Vagina (tissue), 2 donors: ENCODE results near the gene RNPEPL1. TPM values are rescaled to one million over a fixed set of nuclear protein-coding genes. Genes with fewer than 3 reads are reported as not detected.
A peak's percentile ranks its signal among the peaks of the same experiment; 100 is the strongest.

Experiments used
- DNase-seq, 2 donors: peaks; one replicate each; pipeline ENCODE4 v3.0.0-alpha.2; 2017; ENCODE audit errors: extremely low spot score in 2 of 2
- H3K27ac ChIP-seq: fragments of 200-600 bp; sonication (generic); one replicate; pipeline ENCODE4 v1.5.1; 2019
- H3K27me3 ChIP-seq: fragments of 200-600 bp; sonication (generic); one replicate; pipeline ENCODE4 v1.5.1; 2019
- H3K36me3 ChIP-seq, 2 donors: fragments of 200-600 bp; sonication (generic); one replicate each; pipeline ENCODE4 v1.5.1; 2017 to 2019
- H3K4me1 ChIP-seq: fragments of 200-600 bp; sonication (generic); one replicate; pipeline ENCODE4 v1.5.1; 2019
- H3K4me3 ChIP-seq, 2 donors: fragments of 200-600 bp; sonication (generic); 1 replicate in 1 of 2; 2 replicates in 1 of 2; pipeline ENCODE4 v1.5.1; 2016 to 2019
- H3K9me3 ChIP-seq: fragments of 200-600 bp; sonication (generic); one replicate; pipeline ENCODE4 v1.5.1; 2019
- POLR2A ChIP-seq, 2 donors: fragments of 450-650 bp; IDR thresholded peaks; one replicate each; pipeline ENCODE4 v1.6.1; 2017; ENCODE audit warnings: antibody characterized with exemption in 2 of 2, mild to moderate bottlenecking in 2 of 2, moderate library complexity in 2 of 2
- POLR2AphosphoS5 ChIP-seq, 2 donors: sonication (generic); formaldehyde crosslinking; IDR thresholded peaks; one replicate each; pipeline ENCODE4 v1.9.0; 2017; ENCODE audit warnings: antibody characterized with exemption in 2 of 2, mild to moderate bottlenecking in 2 of 2, low read depth in 1 of 2; ENCODE audit not compliant: insufficient read depth in 1 of 2
- intact Hi-C: fragments of 100-400 bp; cut with DNase I; formaldehyde crosslinking; loops from one replicate; pipeline ENCODE4 v1.15.1; 2023
- total RNA-seq: library from RNA; depleted of rRNA; stranded (reverse); fragments of >200 nt; gene quantifications from one replicate; pipeline ENCODE4 v1.2.3, GENCODE V29; 2016
- TF ChIP-seq, protein P1 (sequence below), 3 experiments: fragments of 450-650 bp in 2 of 3; fragments of 200-600 bp in 1 of 3; sonication (generic) in 1 of 3; IDR thresholded peaks; one replicate each; pipeline ENCODE4 v1.5.1; 2017 to 2019; ENCODE audit warnings: antibody characterized with exemption in 3 of 3, mild to moderate bottlenecking in 2 of 3, moderate library complexity in 2 of 3

The RNPEPL1 gene
- total RNA-seq, 1 donor from 2014 or later, result 65.1 TPM

GRCh38 chr2:240555541-240556250 is 12.6 kb upstream of the RNPEPL1 start:
- peaks cover 37% of the 10 kb centered on the region for H3K4me1 ChIP-seq
- H3K9me3 ChIP-seq, result no peaks in the 10 kb centered on the region
- peak in 1 of 2 donors; percentile 77 for DNase-seq
- TF ChIP-seq, protein P1, sequence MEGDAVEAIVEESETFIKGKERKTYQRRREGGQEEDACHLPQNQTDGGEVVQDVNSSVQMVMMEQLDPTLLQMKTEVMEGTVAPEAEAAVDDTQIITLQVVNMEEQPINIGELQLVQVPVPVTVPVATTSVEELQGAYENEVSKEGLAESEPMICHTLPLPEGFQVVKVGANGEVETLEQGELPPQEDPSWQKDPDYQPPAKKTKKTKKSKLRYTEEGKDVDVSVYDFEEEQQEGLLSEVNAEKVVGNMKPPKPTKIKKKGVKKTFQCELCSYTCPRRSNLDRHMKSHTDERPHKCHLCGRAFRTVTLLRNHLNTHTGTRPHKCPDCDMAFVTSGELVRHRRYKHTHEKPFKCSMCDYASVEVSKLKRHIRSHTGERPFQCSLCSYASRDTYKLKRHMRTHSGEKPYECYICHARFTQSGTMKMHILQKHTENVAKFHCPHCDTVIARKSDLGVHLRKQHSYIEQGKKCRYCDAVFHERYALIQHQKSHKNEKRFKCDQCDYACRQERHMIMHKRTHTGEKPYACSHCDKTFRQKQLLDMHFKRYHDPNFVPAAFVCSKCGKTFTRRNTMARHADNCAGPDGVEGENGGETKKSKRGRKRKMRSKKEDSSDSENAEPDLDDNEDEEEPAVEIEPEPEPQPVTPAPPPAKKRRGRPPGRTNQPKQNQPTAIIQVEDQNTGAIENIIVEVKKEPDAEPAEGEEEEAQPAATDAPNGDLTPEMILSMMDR (IDR thresholded peaks at IDR 0.05), result no peak
- TF ChIP-seq POLR2AphosphoS5 (IDR thresholded peaks at IDR 0.05; ENCODE audit: insufficient read depth in 1 of 2, low read depth in 1 of 2), result no peak
- TF ChIP-seq POLR2A (IDR thresholded peaks at IDR 0.05), result no peak
- H3K27me3 ChIP-seq, result no peaks in the 10 kb centered on the region
- no peak overlapping the region for H3K27ac ChIP-seq
- H3K4me3 ChIP-seq, result no peak overlapping the region
- H3K36me3 ChIP-seq, result peaks cover 0 to 7% of the 10 kb centered on the region in 2 donors
- intact Hi-C loops, result no loop called here

- DNase-seq, result peak; percentile 27 to 93
- H3K36me3 ChIP-seq, result no peaks in the 10 kb centered on the region
- TF ChIP-seq POLR2A (IDR thresholded peaks at IDR 0.05) (no peak), POLR2AphosphoS5 (IDR thresholded peaks at IDR 0.05; ENCODE audit: insufficient read depth in 1 of 2, low read depth in 1 of 2) (no peak)
- TF ChIP-seq, protein P1 (IDR thresholded peaks at IDR 0.05), result no peak
- H3K9me3 ChIP-seq, result no peaks in the 10 kb centered on the region
- no peak overlapping the region for H3K27ac ChIP-seq
- H3K27me3 ChIP-seq, result no peaks in the 10 kb centered on the region
- peaks cover 42% of the 10 kb centered on the region for H3K4me1 ChIP-seq
- peak overlapping the region in 1 of 2 donors; percentile 56 for H3K4me3 ChIP-seq
- intact Hi-C loops, result no loop called here
These were observed 11.7 kb upstream of the RNPEPL1 start for GRCh38 chr2:240556553-240557100.

DNA sequence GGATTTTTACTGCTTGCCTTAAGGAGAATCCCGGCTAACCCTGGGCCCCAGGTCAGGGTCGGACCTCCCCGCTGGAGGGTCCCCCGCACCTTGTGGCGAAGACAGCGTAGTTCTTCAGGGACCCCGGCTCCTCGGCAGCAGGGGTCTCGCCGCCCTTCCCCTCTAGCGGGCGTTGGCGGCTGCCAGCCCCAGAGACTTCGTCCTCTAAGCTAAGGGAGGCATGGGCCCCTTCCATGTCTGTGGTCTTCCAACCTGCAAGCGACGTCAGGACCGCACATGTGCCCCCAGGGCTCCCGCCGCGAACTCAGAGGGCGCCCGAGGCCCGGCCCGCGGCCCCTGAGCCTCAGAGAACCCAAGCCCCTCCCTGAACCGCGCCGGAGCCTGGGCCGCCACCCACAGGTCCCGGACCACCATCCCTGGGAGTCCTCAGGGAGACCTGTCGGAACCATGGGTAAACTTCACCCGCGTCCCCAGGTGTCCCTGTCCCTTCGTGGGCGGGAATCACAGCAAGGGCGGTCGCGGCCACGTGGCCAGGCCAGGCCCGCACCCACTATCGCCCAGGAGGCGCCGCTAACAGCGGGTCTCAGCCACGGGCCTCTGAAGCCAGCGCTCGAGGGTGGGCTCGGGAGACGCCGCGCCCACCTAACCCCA is 11.1 kb upstream of the RNPEPL1 start:
- intact Hi-C loops, result no loop called here
- H3K9me3 ChIP-seq, result no peaks in the 10 kb centered on the region
- peak; percentile 58 to 82 for DNase-seq
- no peak overlapping the region for H3K27ac ChIP-seq
- H3K27me3 ChIP-seq, result no peaks in the 10 kb centered on the region
- TF ChIP-seq, protein P1 (IDR thresholded peaks at IDR 0.05), result no peak
- no peak for TF ChIP-seq POLR2AphosphoS5 (IDR thresholded peaks at IDR 0.05; ENCODE audit: insufficient read depth in 1 of 2, low read depth in 1 of 2)
- no peak for TF ChIP-seq POLR2A (IDR thresholded peaks at IDR 0.05)
- H3K36me3 ChIP-seq, result no peaks in the 10 kb centered on the region
- peak overlapping the region; percentile 55 to 56 for H3K4me3 ChIP-seq
- peaks cover 48% of the 10 kb centered on the region for H3K4me1 ChIP-seq

- TF ChIP-seq, protein P1 (IDR thresholded peaks at IDR 0.05), result no peak
- no peak for TF ChIP-seq POLR2AphosphoS5 (IDR thresholded peaks at IDR 0.05; ENCODE audit: insufficient read depth in 1 of 2, low read depth in 1 of 2)
- TF ChIP-seq POLR2A (IDR thresholded peaks at IDR 0.05), result no peak
- Histone ChIP-seq H3K4me3 (peak within 1 kb of the TSS; percentile 55 to 56), H3K4me1 (peaks cover 51% of the 10 kb centered on the region), H3K27ac (no peak within 1 kb of the TSS), H3K36me3 (no peaks in the 10 kb centered on the region), H3K27me3 (no peaks in the 10 kb centered on the region), H3K9me3 (no peaks in the 10 kb centered on the region)
- peak in 1 of 2 donors; percentile 84 for DNase-seq
- intact Hi-C loops, result no loop called here
These were observed 10.5 kb upstream of the RNPEPL1 start, which contains the start of gene ANKMY1 for GRCh38 chr2:240557808-240558207. TSS of gene ANKMY1 (minus strand) at chr2:240557988. CDS start at chr2:240557335, 653 bp downstream.
